ENCODE data around the gene FOXK1. TPM values are rescaled to one million over a fixed set of nuclear protein-coding genes. Genes with fewer than 3 reads are reported as not detected.

FOXK1 gene
- total and polyA plus RNA-seq, 12 donors, result 4.8 to 63.1 (median 36.1) TPM

- TF ChIP-seq CTCF (IDR thresholded peaks at IDR 0.05), result no peak
- TF ChIP-seq POLR2A (IDR thresholded peaks at IDR 0.05), result no peak
- Histone ChIP-seq H3K4me3 (no peak overlapping the region), H3K36me3 (replicated peaks in 1 of 2) (no peaks in the 10 kb centered on the region), H3K27ac (no peak overlapping the region), H3K4me1 (replicated peaks in 1 of 2) (peaks cover 10 to 11% of the 10 kb centered on the region in 2 donors), H3K9me3 (replicated peaks in 1 of 3) (no peaks in the 10 kb centered on the region), H3K27me3 (no peaks in the 10 kb centered on the region)
- DNase-seq, result no peak
- WGBS, 4 donors, result 92 to 94% (median 92%) methylated on average over 5 of the region's 5 CpGs
- intact Hi-C loops (cut with DNase I), result no loop called here
Observed at GRCh38 chr7:4653771-4654170, 28.3 kb upstream of the FOXK1 start.

GRCh38 chr7:4655311-4655710 lies 26.8 kb upstream of the FOXK1 start:
- H3K27me3 ChIP-seq, result no peaks in the 10 kb centered on the region
- H3K4me1 ChIP-seq (replicated peaks in 1 of 2), result peaks cover 10 to 11% of the 10 kb centered on the region in 2 donors
- no peaks in the 10 kb centered on the region for H3K9me3 ChIP-seq (replicated peaks in 1 of 3)
- no peaks in the 10 kb centered on the region for H3K36me3 ChIP-seq (replicated peaks in 1 of 2)
- intact Hi-C loops (cut with DNase I), result no loop called here
- H3K4me3 ChIP-seq, result no peak overlapping the region
- TF ChIP-seq CTCF (IDR thresholded peaks at IDR 0.05) (no peak), POLR2A (IDR thresholded peaks at IDR 0.05) (no peak)
- H3K27ac ChIP-seq, result no peak overlapping the region
- whole genome bisulfite sequencing, 4 donors, result 94 to 97% (median 96%) methylated on average over 2 of the region's 2 CpGs
- no peak for DNase-seq

GRCh38 chr7:4655896-4656295 lies 26.2 kb upstream of the FOXK1 start:
- Histone ChIP-seq H3K27me3 (no peaks in the 10 kb centered on the region), H3K9me3 (replicated peaks in 1 of 3) (no peaks in the 10 kb centered on the region), H3K4me3 (peak overlapping the region in 1 of 4 donors; percentile 3), H3K27ac (no peak overlapping the region), H3K4me1 (replicated peaks in 1 of 2) (peaks cover 4 to 6% of the 10 kb centered on the region in 2 donors), H3K36me3 (replicated peaks in 1 of 2) (no peaks in the 10 kb centered on the region)
- 82 to 86% (median 83%) methylated on average over 4 of the region's 4 CpGs for WGBS, 4 donors
- TF ChIP-seq CTCF (IDR thresholded peaks at IDR 0.05), result no peak
- no peak for TF ChIP-seq POLR2A (IDR thresholded peaks at IDR 0.05)
- intact Hi-C loops (cut with DNase I), result no loop called here
- DNase-seq, result no peak

GRCh38 chr7:4657640-4658417 lies 24.3 kb upstream of the FOXK1 start:
- H3K27me3 ChIP-seq, result no peaks in the 10 kb centered on the region
- intact Hi-C loops (cut with DNase I), result no loop called here
- H3K4me3 ChIP-seq, result no peak overlapping the region
- no peak for DNase-seq
- H3K27ac ChIP-seq, result no peak overlapping the region
- TF ChIP-seq POLR2A (IDR thresholded peaks at IDR 0.05), result no peak
- TF ChIP-seq CTCF (IDR thresholded peaks at IDR 0.05), result no peak
- 81 to 88% (median 85%) methylated on average over 4 of the region's 4 CpGs for WGBS, 4 donors
- H3K9me3 ChIP-seq (replicated peaks in 1 of 3), result no peaks in the 10 kb centered on the region
- no peaks in the 10 kb centered on the region for H3K36me3 ChIP-seq (replicated peaks in 1 of 2)
- no peaks in the 10 kb centered on the region for H3K4me1 ChIP-seq (replicated peaks in 1 of 2)

All from adrenal gland (tissue), 12 donors.